ENCODE measurements around the gene C14orf93. TPM values are rescaled to one million over a fixed set of nuclear protein-coding genes. Genes with fewer than 3 reads are reported as not detected.

The C14orf93 gene
- total RNA-seq (10.5 and 13.0 TPM in 2 replicates), polyA plus RNA-seq (4.8 and 5.4 TPM in 2 replicates), polyA minus RNA-seq (ENCODE audit: low replicate concordance) (3.7 and 19.9 TPM in 2 replicates)
- polyA plus RNA-seq (2012), result 3.8 and 4.5 TPM in 2 replicates

GRCh38 chr14:23009939-23010726 lies at the start of gene C14orf93:
C14orf93 (minus strand) TSS chr14:23010143; CDS start chr14:22999023, 11,120 bp downstream.
- TF ChIP-seq EZH2 (IDR thresholded peaks at IDR 0.05; ENCODE audit: low read length, missing control alignments), result no peak
- TF ChIP-seq CTCF (conservative IDR thresholded peaks at IDR 0.05 in 1 of 2, IDR thresholded peaks at IDR 0.05 in 1 of 2; ENCODE audit: low read depth in 1 of 2, low read length in 2 of 2), result no peak
- Histone ChIP-seq H3K4me1 (ENCODE audit: control insufficient read depth, extremely low read depth, insufficient read depth, low read length) (peaks cover 6% of the 10 kb centered on the region), H3K27ac (ENCODE audit: insufficient read depth, low read length) (peak within 1 kb of the TSS; percentile 46), H3K27me3 (ENCODE audit: control insufficient read depth, insufficient read depth, low read length) (no peaks in the 10 kb centered on the region), H3K4me3 (replicated peaks in 1 of 4; ENCODE audit: control extremely low read depth in 1 of 4, insufficient read depth in 1 of 4, low read depth in 3 of 4, low read length in 4 of 4) (peak within 1 kb of the TSS; percentile 50 to 73 (median 52)), H3K36me3 (ENCODE audit: control insufficient read depth, insufficient read depth, low read length) (no peaks in the 10 kb centered on the region), H3K79me2 (ENCODE audit: control insufficient read depth, insufficient read depth, low read length) (no peaks in the 10 kb centered on the region), H4K20me1 (ENCODE audit: control insufficient read depth, extremely low read depth, insufficient read depth, low read length) (no peaks in the 10 kb centered on the region), H3K9ac (ENCODE audit: insufficient read depth, low read length) (peak within 1 kb of the TSS; percentile 45), H3K9me3 (ENCODE audit: control insufficient read depth, insufficient read depth, low read depth, low read length) (no peaks in the 10 kb centered on the region), H2AFZ (ENCODE audit: low read length) (peak within 1 kb of the TSS; percentile 69), H3K4me2 (ENCODE audit: extremely low read depth, insufficient read depth, low read length) (peak within 1 kb of the TSS; percentile 74)
- peak; percentile 51 to 58 for DNase-seq (ENCODE audit: low read depth in 2 of 2)

GRCh38 chr14:23058654-23059504 lies 48.9 kb upstream of the C14orf93 start:
- Histone ChIP-seq H3K9me3 (ENCODE audit: control insufficient read depth, insufficient read depth, low read depth, low read length) (no peaks in the 10 kb centered on the region), H3K27me3 (ENCODE audit: control insufficient read depth, insufficient read depth, low read length) (no peaks in the 10 kb centered on the region), H4K20me1 (ENCODE audit: control insufficient read depth, extremely low read depth, insufficient read depth, low read length) (no peaks in the 10 kb centered on the region), H3K27ac (ENCODE audit: insufficient read depth, low read length) (no peak overlapping the region), H3K4me2 (ENCODE audit: extremely low read depth, insufficient read depth, low read length) (no peak overlapping the region), H3K79me2 (ENCODE audit: control insufficient read depth, insufficient read depth, low read length) (peaks cover 6% of the 10 kb centered on the region), H3K4me3 (replicated peaks in 1 of 4; ENCODE audit: control extremely low read depth in 1 of 4, insufficient read depth in 1 of 4, low read depth in 3 of 4, low read length in 4 of 4) (no peak overlapping the region), H2AFZ (ENCODE audit: low read length) (no peak overlapping the region), H3K9ac (ENCODE audit: insufficient read depth, low read length) (no peak overlapping the region), H3K36me3 (ENCODE audit: control insufficient read depth, insufficient read depth, low read length) (peaks cover 27% of the 10 kb centered on the region), H3K4me1 (ENCODE audit: control insufficient read depth, extremely low read depth, insufficient read depth, low read length) (peaks cover 25% of the 10 kb centered on the region)
- DNase-seq (ENCODE audit: low read depth in 2 of 2), result no peak
- no peak for TF ChIP-seq EZH2 (IDR thresholded peaks at IDR 0.05; ENCODE audit: low read length, missing control alignments)
- TF ChIP-seq CTCF (conservative IDR thresholded peaks at IDR 0.05 in 1 of 2, IDR thresholded peaks at IDR 0.05 in 1 of 2; ENCODE audit: low read depth in 1 of 2, low read length in 2 of 2), result no peak
